ENCODE measurements around the gene RAP1GAP2.

RAP1GAP2 gene

GRCh38 chr17:2851615-2852014 is 55.4 kb downstream of the RAP1GAP2 start:
- no peaks in the 10 kb centered on the region for H4K20me1 ChIP-seq (ENCODE audit: insufficient read depth, low read length)
- TF ChIP-seq EZH2 (IDR thresholded peaks at IDR 0.05; ENCODE audit: borderline replicate concordance, low read length) (no peak), CTCF (IDR thresholded peaks at IDR 0.05; ENCODE audit: low read length) (no peak)
- no peaks in the 10 kb centered on the region for H3K79me2 ChIP-seq (ENCODE audit: insufficient read depth, low read length)
- H3K9me3 ChIP-seq (ENCODE audit: low read length): no peaks in the 10 kb centered on the region
- no peaks in the 10 kb centered on the region for H3K4me1 ChIP-seq (ENCODE audit: insufficient read depth, low read length, severe bottlenecking)
- no peaks in the 10 kb centered on the region for H3F3A ChIP-seq (ENCODE audit: insufficient read depth, low read length)
- H3K9ac ChIP-seq (ENCODE audit: low read length): no peak overlapping the region
- no peaks in the 10 kb centered on the region for H3K27me3 ChIP-seq (ENCODE audit: insufficient read depth, low read length)
- no peak overlapping the region for H3K4me3 ChIP-seq (ENCODE audit: low read depth, low read length, poor library complexity, severe bottlenecking)
- H3K36me3 ChIP-seq (ENCODE audit: insufficient read depth, low read length): no peaks in the 10 kb centered on the region
- no peak overlapping the region for H2AFZ ChIP-seq (ENCODE audit: low read length)
- H3K9me2 ChIP-seq (ENCODE audit: low read depth, low read length): no peaks in the 10 kb centered on the region
- H3K4me2 ChIP-seq (ENCODE audit: low read length): no peak overlapping the region
- H3K27ac ChIP-seq (ENCODE audit: low read depth, low read length, poor library complexity, severe bottlenecking): no peak overlapping the region

- Histone ChIP-seq H3K4me1 (ENCODE audit: insufficient read depth, low read length, severe bottlenecking) (no peaks in the 10 kb centered on the region), H3K27ac (ENCODE audit: low read depth, low read length, poor library complexity, severe bottlenecking) (no peak overlapping the region), H3K27me3 (ENCODE audit: insufficient read depth, low read length) (no peaks in the 10 kb centered on the region), H3K4me2 (ENCODE audit: low read length) (no peak overlapping the region), H3K9ac (ENCODE audit: low read length) (no peak overlapping the region), H3K4me3 (ENCODE audit: low read depth, low read length, poor library complexity, severe bottlenecking) (no peak overlapping the region), H4K20me1 (ENCODE audit: insufficient read depth, low read length) (no peaks in the 10 kb centered on the region), H2AFZ (ENCODE audit: low read length) (no peak overlapping the region), H3K36me3 (ENCODE audit: insufficient read depth, low read length) (no peaks in the 10 kb centered on the region), H3K9me3 (ENCODE audit: low read length) (no peaks in the 10 kb centered on the region), H3K79me2 (ENCODE audit: insufficient read depth, low read length) (no peaks in the 10 kb centered on the region), H3K9me2 (ENCODE audit: low read depth, low read length) (no peaks in the 10 kb centered on the region), H3F3A (ENCODE audit: insufficient read depth, low read length) (no peaks in the 10 kb centered on the region)
- no peak for TF ChIP-seq CTCF (IDR thresholded peaks at IDR 0.05; ENCODE audit: low read length)
- no peak for TF ChIP-seq EZH2 (IDR thresholded peaks at IDR 0.05; ENCODE audit: borderline replicate concordance, low read length)
These were observed 56.0 kb downstream of the RAP1GAP2 start for GRCh38 chr17:2852221-2852620.

GRCh38 chr17:2852729-2853282 is 56.6 kb downstream of the RAP1GAP2 start:
- Histone ChIP-seq H3K4me1 (ENCODE audit: insufficient read depth, low read length, severe bottlenecking) (no peaks in the 10 kb centered on the region), H3K9ac (ENCODE audit: low read length) (no peak overlapping the region), H3K9me2 (ENCODE audit: low read depth, low read length) (no peaks in the 10 kb centered on the region), H3F3A (ENCODE audit: insufficient read depth, low read length) (no peaks in the 10 kb centered on the region), H3K4me2 (ENCODE audit: low read length) (no peak overlapping the region), H2AFZ (ENCODE audit: low read length) (no peak overlapping the region), H3K79me2 (ENCODE audit: insufficient read depth, low read length) (no peaks in the 10 kb centered on the region), H3K36me3 (ENCODE audit: insufficient read depth, low read length) (no peaks in the 10 kb centered on the region), H3K9me3 (ENCODE audit: low read length) (no peaks in the 10 kb centered on the region), H4K20me1 (ENCODE audit: insufficient read depth, low read length) (no peaks in the 10 kb centered on the region), H3K27me3 (ENCODE audit: insufficient read depth, low read length) (no peaks in the 10 kb centered on the region), H3K4me3 (ENCODE audit: low read depth, low read length, poor library complexity, severe bottlenecking) (no peak overlapping the region), H3K27ac (ENCODE audit: low read depth, low read length, poor library complexity, severe bottlenecking) (no peak overlapping the region)
- TF ChIP-seq CTCF (IDR thresholded peaks at IDR 0.05; ENCODE audit: low read length) (no peak), EZH2 (IDR thresholded peaks at IDR 0.05; ENCODE audit: borderline replicate concordance, low read length) (no peak)

Data from OCI-LY1 (cell line).